ENCODE results near the gene P4HA2. TPM values are rescaled to one million over a fixed set of nuclear protein-coding genes. Genes with fewer than 3 reads are reported as not detected.

Gene P4HA2
- total RNA-seq, 2 experiments from 2014 or later, result 8.3 to 19.4 TPM

- Mint-ChIP-seq H3K27ac (no peak overlapping the region), H3K36me3 (peaks cover 4% of the 10 kb centered on the region), H3K9me3 (ENCODE audit: low read depth) (peaks cover 4% of the 10 kb centered on the region), H3K27me3 (peaks cover 22% of the 10 kb centered on the region), H3K4me3 (no peak overlapping the region), H3K4me1 (no peaks in the 10 kb centered on the region)
- DNase-seq, result no peak
- no peak for ATAC-seq
- CTCF ChIA-PET, result interaction anchor here (1.2 to 5.7 kb wide), 2 partner anchors 13 to 186 kb away, joined by 3 to 40 read pairs; no protein-coding TSS in a partner anchor
Observed at GRCh38 chr5:132251220-132251725, 23.6 kb upstream of the P4HA2 start.

DNA sequence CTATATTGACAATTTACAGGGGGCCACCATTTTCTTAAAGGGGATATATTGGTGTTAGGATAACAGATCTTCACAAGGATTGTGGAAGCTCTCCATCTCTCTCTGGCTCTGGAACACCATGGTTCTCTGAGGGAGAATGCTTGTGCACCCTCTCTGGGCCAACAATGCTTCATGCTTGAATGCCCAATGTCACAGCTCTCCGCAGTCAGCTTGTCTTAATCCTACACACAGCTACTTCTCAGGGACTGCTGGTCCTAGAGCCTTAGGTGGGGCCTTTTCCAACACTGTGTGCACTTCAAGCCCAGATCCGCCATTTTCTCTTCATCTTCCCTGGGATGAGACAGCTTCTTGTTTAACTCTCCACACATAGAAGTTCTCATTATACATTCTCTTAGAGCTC, 22.9 kb upstream of the P4HA2 start:
- DNase-seq (no peak), ATAC-seq (no peak)
- CTCF ChIA-PET, result interaction anchor here (1.2 to 5.7 kb wide), 2 partner anchors 12 to 70 kb away, joined by 4 to 40 read pairs; no protein-coding TSS in a partner anchor
- Mint-ChIP-seq H3K9me3 (ENCODE audit: low read depth) (peaks cover 6% of the 10 kb centered on the region), H3K27me3 (peaks cover 23% of the 10 kb centered on the region), H3K4me3 (no peak overlapping the region), H3K27ac (no peak overlapping the region), H3K4me1 (no peaks in the 10 kb centered on the region), H3K36me3 (peaks cover 7% of the 10 kb centered on the region)

DNA sequence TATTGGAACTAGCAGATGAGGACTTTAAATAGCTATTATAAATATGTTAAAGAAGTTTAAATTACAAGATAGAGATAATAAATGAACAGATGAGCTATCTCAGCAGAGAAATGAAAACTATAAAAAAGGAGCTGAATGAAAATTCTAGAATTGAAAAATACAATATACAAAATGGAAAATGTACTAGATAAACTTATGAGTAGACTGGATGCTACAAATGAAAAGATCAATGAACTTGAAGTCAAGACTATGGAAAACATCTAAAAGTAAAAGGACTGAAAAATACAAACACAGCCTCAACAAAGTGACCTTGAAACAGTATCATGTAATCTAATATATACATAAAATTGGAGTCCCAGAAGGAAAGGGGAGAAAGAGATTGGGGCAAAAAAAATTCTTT, 19.2 kb upstream of the P4HA2 start:
- no peaks in the 10 kb centered on the region for H3K4me1 Mint-ChIP-seq
- peaks cover 14% of the 10 kb centered on the region for H3K36me3 Mint-ChIP-seq
- ATAC-seq (no peak), DNase-seq (no peak)
- no peak overlapping the region for H3K4me3 Mint-ChIP-seq
- peaks cover 31% of the 10 kb centered on the region for H3K27me3 Mint-ChIP-seq
- CTCF ChIA-PET, result interaction anchor here (5.7 kb wide), 1 partner anchor 8 kb away, joined by 40 read pairs; no protein-coding TSS in a partner anchor
- peaks cover 15% of the 10 kb centered on the region for H3K9me3 Mint-ChIP-seq (ENCODE audit: low read depth)
- H3K27ac Mint-ChIP-seq, result no peak overlapping the region

DNA sequence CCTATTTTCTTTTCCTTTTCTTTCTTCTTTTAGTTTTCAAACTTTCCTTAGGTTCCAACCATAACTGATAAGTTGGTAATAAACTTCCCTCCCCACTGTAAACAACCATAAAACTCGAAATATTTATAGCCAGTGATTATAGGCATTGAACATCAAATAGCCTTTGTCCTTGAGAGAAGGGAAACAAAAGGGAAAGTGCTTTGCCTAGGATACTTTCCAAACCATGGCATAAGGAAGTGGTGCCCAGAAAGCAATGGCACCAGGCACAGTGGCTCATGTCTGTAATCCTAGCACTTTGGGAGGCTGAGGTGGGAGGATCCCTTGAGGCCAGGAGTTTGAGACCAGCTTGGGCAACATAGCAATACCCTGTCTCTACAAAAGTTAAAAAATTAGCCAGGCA, 17.9 kb upstream of the P4HA2 start:
- ATAC-seq (no peak), DNase-seq (no peak)
- no peak overlapping the region for H3K4me3 Mint-ChIP-seq
- peaks cover 31% of the 10 kb centered on the region for H3K27me3 Mint-ChIP-seq
- CTCF ChIA-PET, result no interaction called here
- peaks cover 14% of the 10 kb centered on the region for H3K36me3 Mint-ChIP-seq
- H3K9me3 Mint-ChIP-seq (ENCODE audit: low read depth), result peaks cover 15% of the 10 kb centered on the region
- no peaks in the 10 kb centered on the region for H3K4me1 Mint-ChIP-seq
- no peak overlapping the region for H3K27ac Mint-ChIP-seq

DNA sequence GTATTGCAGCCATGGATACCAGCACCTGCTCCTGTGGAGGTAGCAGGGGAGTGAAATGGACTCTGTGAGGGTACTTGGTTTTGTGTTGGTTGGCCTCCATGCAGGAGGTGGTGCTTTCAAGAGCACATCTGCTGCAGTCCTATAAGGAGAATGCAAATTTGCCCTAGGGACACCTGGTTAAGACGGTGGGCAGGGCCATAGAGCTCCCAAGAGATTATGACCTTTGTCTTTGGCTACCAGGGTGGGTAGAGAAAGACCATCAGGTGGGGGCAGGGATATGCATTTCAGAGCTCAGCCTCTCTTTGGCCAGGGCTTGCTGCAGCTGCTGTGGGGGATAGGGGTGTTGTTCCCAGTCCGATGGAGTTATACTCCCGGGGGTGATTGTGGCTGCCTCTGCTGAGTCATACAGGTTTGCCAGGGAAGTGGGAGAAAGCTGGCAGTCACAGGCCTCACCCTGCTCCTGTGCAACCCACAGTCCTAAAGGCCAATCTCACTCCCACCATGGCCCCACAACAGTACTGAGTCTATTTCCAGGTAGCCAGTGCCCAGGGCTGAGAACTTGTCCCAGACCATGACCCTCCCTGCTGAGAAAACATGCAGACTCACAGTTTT, 15.8 kb upstream of the P4HA2 start:
- Mint-ChIP-seq H3K4me3 (no peak overlapping the region), H3K4me1 (no peaks in the 10 kb centered on the region), H3K27ac (no peak overlapping the region), H3K9me3 (ENCODE audit: low read depth) (peaks cover 15% of the 10 kb centered on the region), H3K36me3 (peaks cover 14% of the 10 kb centered on the region), H3K27me3 (peaks cover 27% of the 10 kb centered on the region)
- ATAC-seq (no peak), DNase-seq (no peak)
- CTCF ChIA-PET, result interaction anchor here (1.1 kb wide), 1 partner anchor 38 kb away, joined by 3 read pairs; no protein-coding TSS in a partner anchor

- Mint-ChIP-seq H3K4me3 (no peak overlapping the region), H3K27me3 (peaks cover 3% of the 10 kb centered on the region), H3K36me3 (peaks cover 5% of the 10 kb centered on the region), H3K27ac (no peak overlapping the region), H3K4me1 (peaks cover 2% of the 10 kb centered on the region), H3K9me3 (ENCODE audit: low read depth) (peaks cover 7% of the 10 kb centered on the region)
- DNase-seq, result no peak
- CTCF ChIA-PET, result interaction anchor here (2.8 to 2.9 kb wide), 2 partner anchors 9 to 130 kb away, joined by 18 to 40 read pairs; partner anchors contain the start of gene SLC22A5
- no peak for ATAC-seq
Observed at GRCh38 chr5:132239776-132240175, 12.1 kb upstream of the P4HA2 start.

DNA sequence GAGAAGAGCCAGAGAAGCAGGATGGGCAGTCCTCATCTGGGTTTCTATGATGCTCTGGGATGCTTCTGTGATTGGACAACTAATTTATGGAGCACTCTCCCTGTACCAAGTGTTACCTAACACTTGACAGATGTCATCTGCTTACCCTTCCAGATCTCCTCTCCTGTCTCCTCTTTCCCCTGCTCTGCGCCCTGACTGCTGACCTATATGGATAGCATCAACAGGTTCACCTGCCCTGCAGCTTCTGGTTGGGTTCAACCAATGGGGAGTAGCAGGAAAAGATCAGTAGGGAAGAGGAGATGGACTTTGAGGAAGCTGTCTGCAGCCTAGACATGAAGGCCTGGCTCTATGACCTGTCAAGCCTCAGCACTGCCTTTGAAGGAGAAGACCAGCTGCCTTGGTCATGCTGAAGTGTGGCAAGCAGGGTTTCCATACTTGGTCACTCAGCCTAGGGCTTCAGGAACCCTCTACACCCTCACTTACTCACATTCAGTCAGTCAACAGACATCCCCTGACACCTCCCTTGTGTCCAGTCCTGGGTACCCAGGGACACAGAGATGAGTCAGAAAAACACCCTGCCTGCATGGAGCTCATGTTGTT, 11.3 kb upstream of the P4HA2 start:
- Mint-ChIP-seq H3K4me3 (no peak overlapping the region), H3K4me1 (peaks cover 2% of the 10 kb centered on the region), H3K27me3 (peaks cover 3% of the 10 kb centered on the region), H3K9me3 (ENCODE audit: low read depth) (peaks cover under 1% of the 10 kb centered on the region), H3K36me3 (no peaks in the 10 kb centered on the region), H3K27ac (no peak overlapping the region)
- CTCF ChIA-PET, result interaction anchor here (0.5 to 2.9 kb wide), 36 partner anchors 10 to 619 kb away, joined by 3 to 40 read pairs (median 6); partner anchors contain the start of genes P4HA2 and SLC22A5
- ATAC-seq, result no peak
- no peak for DNase-seq

- Mint-ChIP-seq H3K36me3 (no peaks in the 10 kb centered on the region), H3K4me3 (no peak overlapping the region), H3K27me3 (peaks cover 3% of the 10 kb centered on the region)
Observed at GRCh38 chr5:132238169-132238744, 10.6 kb upstream of the P4HA2 start.

GRCh38 chr5:132237670-132238069, 10.0 kb upstream of the P4HA2 start:
- Mint-ChIP-seq H3K4me3 (no peak overlapping the region), H3K27ac (no peak overlapping the region), H3K36me3 (no peaks in the 10 kb centered on the region), H3K9me3 (ENCODE audit: low read depth) (no peaks in the 10 kb centered on the region), H3K27me3 (peaks cover 3% of the 10 kb centered on the region), H3K4me1 (peaks cover 2% of the 10 kb centered on the region)
- DNase-seq, result no peak
- CTCF ChIA-PET, result interaction anchor here (0.7 to 2.9 kb wide), 47 partner anchors 8 to 618 kb away, joined by 3 to 40 read pairs (median 4); partner anchors contain the start of genes P4HA2 and SLC22A5
- ATAC-seq, result no peak

More at GRCh38 chr5:132238169-132238744, 10.6 kb upstream of the P4HA2 start:
- H3K27ac Mint-ChIP-seq, result no peak overlapping the region
- no peaks in the 10 kb centered on the region for H3K9me3 Mint-ChIP-seq (ENCODE audit: low read depth)
- ATAC-seq (peak; percentile 83), DNase-seq (peak; percentile 86)
- peaks cover 2% of the 10 kb centered on the region for H3K4me1 Mint-ChIP-seq
- CTCF ChIA-PET, result interaction anchor here (0.7 to 2.9 kb wide), 47 partner anchors 9 to 618 kb away, joined by 3 to 40 read pairs (median 4); partner anchors contain the start of genes P4HA2 and SLC22A5

DNA sequence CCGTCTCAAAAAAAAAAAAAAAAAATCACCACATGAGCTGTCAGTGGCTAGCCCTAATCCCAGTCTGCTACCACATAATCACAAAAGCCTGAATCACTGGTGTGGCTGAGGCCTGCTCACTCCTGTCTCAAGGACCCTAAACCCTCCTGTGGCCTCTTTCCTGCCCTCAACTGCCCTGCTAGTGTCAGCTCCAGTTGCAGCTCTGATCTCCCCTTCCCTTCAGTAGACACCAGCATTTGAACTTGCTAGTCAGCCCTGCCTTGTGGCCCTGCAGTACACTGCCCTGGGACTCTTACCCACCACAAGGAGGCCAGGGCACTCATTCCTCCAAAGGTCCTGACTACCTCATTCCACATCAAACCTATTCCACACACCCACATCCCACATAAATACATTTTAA, 9.5 kb upstream of the P4HA2 start:
- no peak for ATAC-seq
- peaks cover 2% of the 10 kb centered on the region for H3K4me1 Mint-ChIP-seq
- peaks cover 3% of the 10 kb centered on the region for H3K27me3 Mint-ChIP-seq
- CTCF ChIA-PET, result interaction anchor here (1.1 to 2.9 kb wide), 14 partner anchors 8 to 172 kb away, joined by 3 to 40 read pairs (median 6); partner anchors contain the start of genes P4HA2 and SLC22A5
- H3K36me3 Mint-ChIP-seq, result no peaks in the 10 kb centered on the region
- no peak overlapping the region for H3K27ac Mint-ChIP-seq
- H3K9me3 Mint-ChIP-seq (ENCODE audit: low read depth), result no peaks in the 10 kb centered on the region
- no peak for DNase-seq
- no peak overlapping the region for H3K4me3 Mint-ChIP-seq

GRCh38 chr5:132235340-132235739, 7.7 kb upstream of the P4HA2 start:
- DNase-seq (no peak), ATAC-seq (no peak)
- Mint-ChIP-seq H3K36me3 (no peaks in the 10 kb centered on the region), H3K4me1 (peaks cover 11% of the 10 kb centered on the region), H3K9me3 (ENCODE audit: low read depth) (no peaks in the 10 kb centered on the region), H3K27me3 (peaks cover 2% of the 10 kb centered on the region), H3K4me3 (no peak overlapping the region), H3K27ac (no peak overlapping the region)
- CTCF ChIA-PET, result interaction anchor here (0.9 to 1.1 kb wide), 2 partner anchors 37 to 59 kb away, joined by 3 to 5 read pairs; partner anchors contain the start of gene SLC22A4

- CTCF ChIA-PET, result interaction anchor here (0.9 kb wide), 1 partner anchor 59 kb away, joined by 3 read pairs; the partner anchor contains the start of gene SLC22A4
- no peak for ATAC-seq
- Mint-ChIP-seq H3K36me3 (no peaks in the 10 kb centered on the region), H3K9me3 (ENCODE audit: low read depth) (no peaks in the 10 kb centered on the region), H3K27ac (no peak overlapping the region), H3K4me1 (peaks cover 16% of the 10 kb centered on the region), H3K27me3 (peaks cover 6% of the 10 kb centered on the region), H3K4me3 (no peak overlapping the region)
- DNase-seq, result no peak
Observed at GRCh38 chr5:132234684-132235062, 7.0 kb upstream of the P4HA2 start.
